Activated T-helper 17 cell treated with anti-CD3 and anti-CD28 coated beads, Interleukin-2, amount 50 U/mL, for 72 hours (primary cell): Measurements from ENCODE around the gene DEPDC7. TPM values are rescaled to one million over a fixed set of nuclear protein-coding genes. Genes with fewer than 3 reads are reported as not detected.
A peak's percentile ranks its signal among the peaks of the same experiment; 100 is the strongest.
"Not testable (repeated sequence)": the region's sequence is repeated elsewhere in the genome, so short reads cannot be mapped to it uniquely, and the experiment has no call there.

ENCODE experiments used
- ATAC-seq: fragments of 150-1000 bp; cut with Tn5 transposase; replicated peaks from 2 replicates; pipeline ENCODE4 v1.10.0; 2021; ENCODE audit warnings: mild to moderate bottlenecking, moderate library complexity
- H3K27ac Mint-ChIP-seq: one replicate; pipeline ENCODE4 v1.8.0; 2022; ENCODE audit warnings: mixed read lengths
- H3K27me3 Mint-ChIP-seq: one replicate; pipeline ENCODE4 v1.8.0; 2022; ENCODE audit warnings: mixed read lengths
- H3K36me3 Mint-ChIP-seq: one replicate; pipeline ENCODE4 v1.8.0; 2022; ENCODE audit warnings: low read depth, mild to moderate bottlenecking, mixed read lengths
- H3K4me1 Mint-ChIP-seq: one replicate; pipeline ENCODE4 v1.8.0; 2022; ENCODE audit warnings: mixed read lengths
- H3K4me3 Mint-ChIP-seq: one replicate; pipeline ENCODE4 v1.8.0; 2022; ENCODE audit warnings: mild to moderate bottlenecking, mixed read lengths
- H3K9me3 Mint-ChIP-seq: one replicate; pipeline ENCODE4 v1.8.0; 2022; ENCODE audit warnings: mixed read lengths
- total RNA-seq, 2 donors: library from RNA; stranded (reverse); gene quantifications; one replicate each; pipeline ENCODE4 v1.2.3, GENCODE V29; 2022

DEPDC7 gene
- total RNA-seq, 2 donors from 2014 or later = 0.41 to 2.0 TPM

- H3K36me3 Mint-ChIP-seq = peaks cover 21% of the 10 kb centered on the region
- peaks cover 7% of the 10 kb centered on the region for H3K27me3 Mint-ChIP-seq
- H3K4me1 Mint-ChIP-seq = peaks cover 13% of the 10 kb centered on the region
- H3K27ac Mint-ChIP-seq = peak within 1 kb of the TSS; percentile 96
- no peaks in the 10 kb centered on the region for H3K9me3 Mint-ChIP-seq
- ATAC-seq = peak; percentile 64
- H3K4me3 Mint-ChIP-seq = peak within 1 kb of the TSS; percentile 91
Observed at GRCh38 chr11:33039274-33040032, 23.8 kb downstream of the DEPDC7 start, which contains the start of gene TCP11L1. TCP11L1 (plus strand) TSS chr11:33039572; CDS start chr11:33043774, 4,202 bp downstream.

GRCh38 chr11:33040033-33040861 lies 24.6 kb downstream of the DEPDC7 start:
- Mint-ChIP-seq H3K36me3 (peaks cover 29% of the 10 kb centered on the region), H3K9me3 (no peaks in the 10 kb centered on the region), H3K4me1 (peaks cover 13% of the 10 kb centered on the region), H3K27ac (peak overlapping the region; percentile 96), H3K27me3 (peaks cover under 1% of the 10 kb centered on the region), H3K4me3 (peak overlapping the region; percentile 91)
- peak; percentile 71 for ATAC-seq

- Mint-ChIP-seq H3K27me3 (no peaks in the 10 kb centered on the region), H3K4me3 (peak overlapping the region; percentile 91), H3K4me1 (peaks cover 13% of the 10 kb centered on the region), H3K27ac (peak overlapping the region; percentile 96), H3K9me3 (no peaks in the 10 kb centered on the region), H3K36me3 (peaks cover 36% of the 10 kb centered on the region)
- peak; percentile 52 for ATAC-seq
Observed at GRCh38 chr11:33040862-33041453, 25.3 kb downstream of the DEPDC7 start.

- H3K27me3 Mint-ChIP-seq = no peaks in the 10 kb centered on the region
- H3K4me3 Mint-ChIP-seq = peak overlapping the region; percentile 56
- ATAC-seq = peak; percentile 30
- H3K36me3 Mint-ChIP-seq = peaks cover 60% of the 10 kb centered on the region
- H3K27ac Mint-ChIP-seq = peak overlapping the region; percentile 74
- H3K9me3 Mint-ChIP-seq = no peaks in the 10 kb centered on the region
- H3K4me1 Mint-ChIP-seq = peaks cover 13% of the 10 kb centered on the region
Observed at GRCh38 chr11:33043221-33043830, 27.6 kb downstream of the DEPDC7 start.

- Mint-ChIP-seq H3K4me3 (no peak overlapping the region), H3K4me1 (peaks cover 13% of the 10 kb centered on the region), H3K27me3 (no peaks in the 10 kb centered on the region), H3K9me3 (no peaks in the 10 kb centered on the region), H3K36me3 (peaks cover 65% of the 10 kb centered on the region), H3K27ac (no peak overlapping the region)
- no peak for ATAC-seq
Observed at GRCh38 chr11:33044285-33044756, 28.6 kb downstream of the DEPDC7 start.

GRCh38 chr11:33045551-33046255 lies 30.0 kb downstream of the DEPDC7 start:
- no peaks in the 10 kb centered on the region for H3K9me3 Mint-ChIP-seq
- ATAC-seq = no peak
- no peaks in the 10 kb centered on the region for H3K27me3 Mint-ChIP-seq
- H3K4me1 Mint-ChIP-seq = peaks cover 11% of the 10 kb centered on the region
- H3K4me3 Mint-ChIP-seq = no peak overlapping the region
- H3K36me3 Mint-ChIP-seq = peaks cover 62% of the 10 kb centered on the region
- no peak overlapping the region for H3K27ac Mint-ChIP-seq

- not testable (repeated sequence) for H3K27me3 Mint-ChIP-seq, H3K9me3 Mint-ChIP-seq, H3K4me3 Mint-ChIP-seq, ATAC-seq, H3K27ac Mint-ChIP-seq, H3K4me1 Mint-ChIP-seq
- peaks cover 70% of the 10 kb centered on the region for H3K36me3 Mint-ChIP-seq
Observed at GRCh38 chr11:33048701-33049100, 33.0 kb downstream of the DEPDC7 start.

- H3K27me3 Mint-ChIP-seq, H3K27ac Mint-ChIP-seq, H3K9me3 Mint-ChIP-seq, H3K4me1 Mint-ChIP-seq, H3K4me3 Mint-ChIP-seq, ATAC-seq: not testable (repeated sequence)
- peaks cover 70% of the 10 kb centered on the region for H3K36me3 Mint-ChIP-seq
Observed at GRCh38 chr11:33049565-33050408, 34.1 kb downstream of the DEPDC7 start.

GRCh38 chr11:33052231-33052630 lies 36.6 kb downstream of the DEPDC7 start:
- no peak overlapping the region for H3K27ac Mint-ChIP-seq
- H3K36me3 Mint-ChIP-seq = peaks cover 62% of the 10 kb centered on the region
- no peak overlapping the region for H3K4me3 Mint-ChIP-seq
- H3K4me1 Mint-ChIP-seq = no peaks in the 10 kb centered on the region
- no peak for ATAC-seq
- H3K27me3 Mint-ChIP-seq = no peaks in the 10 kb centered on the region
- no peaks in the 10 kb centered on the region for H3K9me3 Mint-ChIP-seq

- H3K36me3 Mint-ChIP-seq = peaks cover 76% of the 10 kb centered on the region
- ATAC-seq = no peak
- no peak overlapping the region for H3K4me3 Mint-ChIP-seq
- no peaks in the 10 kb centered on the region for H3K9me3 Mint-ChIP-seq
- H3K27me3 Mint-ChIP-seq = no peaks in the 10 kb centered on the region
- no peak overlapping the region for H3K27ac Mint-ChIP-seq
- no peaks in the 10 kb centered on the region for H3K4me1 Mint-ChIP-seq
Observed at GRCh38 chr11:33055375-33055774, 39.7 kb downstream of the DEPDC7 start.

GRCh38 chr11:33057284-33057683 lies 41.6 kb downstream of the DEPDC7 start:
- Mint-ChIP-seq H3K9me3 (no peaks in the 10 kb centered on the region), H3K27ac (no peak overlapping the region), H3K4me1 (no peaks in the 10 kb centered on the region), H3K27me3 (no peaks in the 10 kb centered on the region), H3K36me3 (peaks cover 88% of the 10 kb centered on the region), H3K4me3 (no peak overlapping the region)
- ATAC-seq = no peak

- H3K9me3 Mint-ChIP-seq = no peaks in the 10 kb centered on the region
- H3K36me3 Mint-ChIP-seq = peaks cover 89% of the 10 kb centered on the region
- H3K4me3 Mint-ChIP-seq = no peak overlapping the region
- H3K27ac Mint-ChIP-seq = peak overlapping the region; percentile 68
- H3K4me1 Mint-ChIP-seq = peaks cover 12% of the 10 kb centered on the region
- no peaks in the 10 kb centered on the region for H3K27me3 Mint-ChIP-seq
- no peak for ATAC-seq
Observed at GRCh38 chr11:33059331-33060007, 43.8 kb downstream of the DEPDC7 start.
